Testis (tissue), 3 donors: ENCODE results near the gene ANKS6. TPM values are rescaled to one million over a fixed set of nuclear protein-coding genes. Genes with fewer than 3 reads are reported as not detected.

Source experiments
- DNase-seq: peaks from one replicate; pipeline ENCODE4 v3.0.0-alpha.2; 2019
- H3K27ac ChIP-seq, 2 donors: fragments of 200-600 bp; sonication (generic); one replicate each; pipeline ENCODE4 v1.5.1; 2019
- H3K27me3 ChIP-seq: fragments of 200-600 bp; sonication (generic); one replicate; pipeline ENCODE4 v1.5.1; 2019
- H3K36me3 ChIP-seq: fragments of 200-600 bp; sonication (generic); one replicate; pipeline ENCODE4 v1.5.1; 2017; ENCODE audit warnings: low read depth; ENCODE audit errors: missing control alignments
- H3K4me1 ChIP-seq: fragments of 200-600 bp; sonication (generic); one replicate; pipeline ENCODE4 v1.5.1; 2019
- H3K4me3 ChIP-seq, 2 donors: fragments of 200-600 bp; sonication (generic); one replicate each; pipeline ENCODE4 v1.5.1; 2017 to 2019
- H3K9me3 ChIP-seq: fragments of 200-600 bp; sonication (generic); one replicate; pipeline ENCODE4 v1.5.1; 2017
- CTCF ChIP-seq, 3 experiments: fragments of 450-650 bp in 2 of 3; fragments of 200-600 bp in 1 of 3; sonication (generic) in 1 of 3; IDR thresholded peaks; one replicate each; pipeline ENCODE4 v1.5.1; 2016 to 2019; ENCODE audit warnings: antibody characterized with exemption in 3 of 3, mild to moderate bottlenecking in 2 of 3, moderate library complexity in 1 of 3
- POLR2A ChIP-seq: fragments of 450-650 bp; IDR thresholded peaks from one replicate; pipeline ENCODE4 v1.6.1; 2017; ENCODE audit warnings: antibody characterized with exemption, mild to moderate bottlenecking, moderate library complexity
- WGBS, 2 donors: methylation state at CpG; one replicate each; pipeline ENCODE4 v1.1.5; 2018; 5-methylcytosine and 5-hydroxymethylcytosine counted together
- intact Hi-C: fragments of 100-400 bp; cut with DNase I; formaldehyde crosslinking; loops from one replicate; pipeline ENCODE4 v1.15.1; 2023; ENCODE audit warnings: low total_unique reads
- polyA plus RNA-seq: library from polyadenylated mRNA; stranded (reverse); fragments of 350-450 nt; fragmentation: Illumina TruSeq; extraction: RNeasy Lipid Tissue Mini Kit (QIAGEN cat#74804); gene quantifications from one replicate; pipeline ENCODE4 v1.2.3, GENCODE V29; 2014; ENCODE audit warnings: low read depth, low replicate concordance; ENCODE audit not compliant: insufficient read depth
- total RNA-seq, 2 donors: library from RNA; depleted of rRNA; stranded (reverse); fragments of >200 nt; gene quantifications; one replicate each; pipeline ENCODE4 v1.2.3, GENCODE V29; 2016

The ANKS6 gene
- total and polyA plus RNA-seq, 3 donors from 2014 or later = 12.8 to 33.6 (median 24.2) TPM

- TF ChIP-seq POLR2A (no peak), CTCF (IDR thresholded peaks at IDR 0.05) (no peak)
- intact Hi-C loops = no loop called here
Measured at GRCh38 chr9:98694943-98695342, 101.4 kb downstream of the ANKS6 start.

GRCh38 chr9:98692392-98692791, 104.0 kb downstream of the ANKS6 start:
- no peaks in the 10 kb centered on the region for H3K9me3 ChIP-seq
- no peaks in the 10 kb centered on the region for H3K27me3 ChIP-seq
- no peaks in the 10 kb centered on the region for H3K4me1 ChIP-seq
- H3K27ac ChIP-seq = no peak overlapping the region
- intact Hi-C loops = no loop called here
- no peak for TF ChIP-seq CTCF (IDR thresholded peaks at IDR 0.05)
- no peak for TF ChIP-seq POLR2A
- WGBS, 2 donors = 88 to 95% methylated on average over 4 to 7 of the region's 7 CpGs
- no peak for DNase-seq
- no peaks in the 10 kb centered on the region for H3K36me3 ChIP-seq
- H3K4me3 ChIP-seq = no peak overlapping the region

More at GRCh38 chr9:98694943-98695342, 101.4 kb downstream of the ANKS6 start:
- Histone ChIP-seq H3K4me1 (no peaks in the 10 kb centered on the region), H3K36me3 (no peaks in the 10 kb centered on the region), H3K27ac (no peak overlapping the region), H3K9me3 (no peaks in the 10 kb centered on the region), H3K4me3 (no peak overlapping the region), H3K27me3 (no peaks in the 10 kb centered on the region)
- DNase-seq = no peak
- 91 to 92% methylated on average over 2 of the region's 2 CpGs for WGBS, 2 donors

- intact Hi-C loops = no loop called here
- WGBS, 2 donors = 94 to 100% methylated on average over 3 of the region's 3 CpGs
- Histone ChIP-seq H3K4me3 (no peak overlapping the region), H3K27ac (no peak overlapping the region), H3K4me1 (no peaks in the 10 kb centered on the region), H3K27me3 (no peaks in the 10 kb centered on the region), H3K9me3 (no peaks in the 10 kb centered on the region), H3K36me3 (no peaks in the 10 kb centered on the region)
- no peak for DNase-seq
- TF ChIP-seq CTCF (IDR thresholded peaks at IDR 0.05) = no peak
- no peak for TF ChIP-seq POLR2A
Measured at GRCh38 chr9:98691890-98692289, 104.5 kb downstream of the ANKS6 start.

GRCh38 chr9:98690686-98691085, 105.7 kb downstream of the ANKS6 start:
- intact Hi-C loops = no loop called here

More at GRCh38 chr9:98690686-98691085, 105.7 kb downstream of the ANKS6 start:
- H3K27ac ChIP-seq = no peak overlapping the region
- WGBS, 2 donors = 75% methylated on average over 1 of the region's 1 CpG; no CpG with 5 or more reads in 1 of the 2 donors
- H3K4me3 ChIP-seq = no peak overlapping the region
- H3K4me1 ChIP-seq = no peaks in the 10 kb centered on the region
- DNase-seq = no peak
- H3K9me3 ChIP-seq = no peaks in the 10 kb centered on the region
- TF ChIP-seq POLR2A (no peak), CTCF (IDR thresholded peaks at IDR 0.05) (no peak)
- H3K27me3 ChIP-seq = no peaks in the 10 kb centered on the region
- no peaks in the 10 kb centered on the region for H3K36me3 ChIP-seq
